Astrocyte of the cerebellum (primary cell): Measurements from ENCODE around the gene SPRED2.

Source experiments
- DNase-seq: peaks from one replicate; pipeline ENCODE4 v3.0.0-alpha.2; 2011; ENCODE audit warnings: low read depth
- H3K4me3 ChIP-seq: 2 replicates; pipeline ENCODE4 v1.5.1; 2011; ENCODE audit warnings: mild to moderate bottlenecking, low read depth, low read length, moderate library complexity
- in situ Hi-C: cut with HindIII; loops from 2 replicates; pipeline ENCODE4 v1.10.0; 2017; ENCODE audit warnings: low sequenced_read_pairs
- TF ChIP-seq, protein P1 (sequence below): IDR thresholded peaks from 2 replicates; pipeline ENCODE4 v1.5.1; 2012; ENCODE audit warnings: low read length, low read depth, moderate library complexity, mild to moderate bottlenecking; ENCODE audit errors: missing control alignments

Gene SPRED2

DNA sequence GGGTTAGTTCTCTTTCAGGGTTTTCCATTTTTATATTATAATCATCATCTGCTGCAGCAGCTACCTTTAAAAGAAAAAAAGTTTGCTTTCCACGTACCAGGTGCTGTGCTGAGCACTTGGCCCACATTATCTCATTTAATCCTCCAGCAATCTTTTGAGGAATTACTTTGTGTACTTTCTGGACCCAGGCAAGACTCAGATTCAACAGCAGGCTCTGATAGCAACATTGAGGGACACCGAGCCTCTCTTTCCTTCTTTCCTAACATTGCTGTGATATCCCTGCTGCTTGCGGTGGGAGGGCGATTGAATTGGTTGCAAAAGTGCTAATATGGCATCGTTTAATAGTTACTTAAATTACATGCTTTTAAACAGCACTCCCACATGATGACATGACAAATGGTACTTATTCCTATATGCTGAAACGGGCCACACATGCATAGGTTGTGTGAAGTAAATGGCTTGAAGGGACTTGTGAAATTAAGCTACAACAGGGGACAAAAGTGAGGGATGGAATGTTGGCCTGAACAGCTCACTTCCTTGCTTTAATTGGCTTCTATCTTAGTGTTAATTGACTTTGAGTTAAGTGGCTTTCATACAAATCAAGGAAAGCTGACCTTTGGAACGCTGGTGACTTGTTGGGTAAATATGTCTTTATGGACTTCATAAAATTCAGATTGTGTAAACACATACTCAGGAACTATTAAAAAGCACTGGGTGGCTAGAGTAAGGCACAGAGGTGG, 21.2 kb downstream of the SPRED2 start:
- TF ChIP-seq, protein P1, sequence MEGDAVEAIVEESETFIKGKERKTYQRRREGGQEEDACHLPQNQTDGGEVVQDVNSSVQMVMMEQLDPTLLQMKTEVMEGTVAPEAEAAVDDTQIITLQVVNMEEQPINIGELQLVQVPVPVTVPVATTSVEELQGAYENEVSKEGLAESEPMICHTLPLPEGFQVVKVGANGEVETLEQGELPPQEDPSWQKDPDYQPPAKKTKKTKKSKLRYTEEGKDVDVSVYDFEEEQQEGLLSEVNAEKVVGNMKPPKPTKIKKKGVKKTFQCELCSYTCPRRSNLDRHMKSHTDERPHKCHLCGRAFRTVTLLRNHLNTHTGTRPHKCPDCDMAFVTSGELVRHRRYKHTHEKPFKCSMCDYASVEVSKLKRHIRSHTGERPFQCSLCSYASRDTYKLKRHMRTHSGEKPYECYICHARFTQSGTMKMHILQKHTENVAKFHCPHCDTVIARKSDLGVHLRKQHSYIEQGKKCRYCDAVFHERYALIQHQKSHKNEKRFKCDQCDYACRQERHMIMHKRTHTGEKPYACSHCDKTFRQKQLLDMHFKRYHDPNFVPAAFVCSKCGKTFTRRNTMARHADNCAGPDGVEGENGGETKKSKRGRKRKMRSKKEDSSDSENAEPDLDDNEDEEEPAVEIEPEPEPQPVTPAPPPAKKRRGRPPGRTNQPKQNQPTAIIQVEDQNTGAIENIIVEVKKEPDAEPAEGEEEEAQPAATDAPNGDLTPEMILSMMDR: no peak
- H3K4me3 ChIP-seq: no peak overlapping the region
- in situ Hi-C loops: no loop called here
- no peak for DNase-seq

DNA sequence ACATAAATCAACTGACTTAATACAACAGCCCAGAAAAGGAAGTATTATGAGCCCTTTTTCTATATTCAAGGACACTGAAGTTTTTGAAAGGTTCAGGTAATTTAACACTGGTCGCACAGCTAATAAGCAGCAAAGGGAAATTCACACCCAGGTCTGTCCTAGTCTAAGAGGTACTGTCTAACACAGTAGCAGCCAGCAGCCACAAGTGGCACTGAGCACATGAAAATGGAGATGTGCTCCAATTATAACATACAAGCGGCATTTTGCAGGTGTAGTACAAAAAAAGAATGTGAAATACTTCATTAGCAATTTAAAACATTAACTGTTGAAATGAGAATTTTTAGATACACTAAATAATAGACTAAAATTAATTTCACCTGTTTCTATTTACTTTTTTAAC, 23.4 kb downstream of the SPRED2 start:
- in situ Hi-C loops: no loop called here
- no peak for DNase-seq
- TF ChIP-seq, protein P1: no peak
- no peak overlapping the region for H3K4me3 ChIP-seq

DNA sequence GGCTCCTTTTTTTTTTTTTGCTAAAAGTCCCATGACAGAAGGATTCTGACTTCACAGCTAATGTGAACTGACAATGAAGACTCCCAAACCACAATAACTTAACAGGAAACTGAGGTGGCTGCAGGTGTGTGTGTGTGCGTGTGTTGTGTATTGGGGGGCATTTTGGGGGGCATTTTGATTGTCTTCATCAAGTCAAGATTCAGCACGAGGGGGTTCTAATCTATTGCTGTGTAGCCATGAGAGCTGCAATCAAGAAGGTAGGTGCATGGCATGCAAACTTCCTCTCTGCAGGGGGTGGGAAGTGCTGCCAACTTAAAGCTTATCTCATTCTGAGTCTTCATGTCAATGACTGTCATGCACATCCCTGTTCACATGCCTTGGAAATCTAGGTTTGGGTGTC, 25.2 kb downstream of the SPRED2 start:
- TF ChIP-seq, protein P1: no peak
- DNase-seq: no peak
- H3K4me3 ChIP-seq: no peak overlapping the region
- in situ Hi-C loops: no loop called here

DNA sequence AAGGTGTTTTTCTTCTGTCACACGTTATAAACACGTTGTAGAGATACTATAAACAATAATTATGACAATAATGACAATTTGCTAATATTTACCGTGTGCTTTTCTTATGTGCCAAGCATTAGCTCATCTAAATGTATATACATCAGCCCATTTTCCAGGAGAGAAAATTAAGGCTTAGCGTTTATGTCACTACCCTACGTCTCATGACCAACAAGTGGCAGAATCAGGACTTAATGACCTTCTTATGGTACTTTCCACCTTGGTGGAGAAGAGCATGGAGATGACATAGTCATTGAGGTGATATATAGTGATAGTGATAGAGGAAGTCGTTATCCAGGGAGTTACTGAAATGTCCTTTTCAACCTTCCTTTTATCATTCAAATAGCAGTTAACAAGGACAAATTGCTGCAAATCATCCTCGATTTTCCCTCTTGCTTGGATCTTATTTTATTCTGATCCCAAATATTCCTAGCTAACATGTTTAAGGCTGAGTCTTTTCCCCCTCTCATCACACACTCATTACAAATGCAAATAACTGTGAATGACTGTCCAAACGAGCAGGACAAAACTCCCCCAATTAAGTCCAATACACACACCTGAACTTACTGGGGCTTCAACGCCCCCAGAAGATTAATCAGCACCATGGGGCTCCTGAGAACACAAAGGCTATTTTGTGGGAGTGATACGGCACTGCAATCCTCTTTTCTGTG, 27.3 kb downstream of the SPRED2 start:
- TF ChIP-seq, protein P1: no peak
- in situ Hi-C loops: no loop called here
- H3K4me3 ChIP-seq: no peak overlapping the region
- DNase-seq: no peak

DNA sequence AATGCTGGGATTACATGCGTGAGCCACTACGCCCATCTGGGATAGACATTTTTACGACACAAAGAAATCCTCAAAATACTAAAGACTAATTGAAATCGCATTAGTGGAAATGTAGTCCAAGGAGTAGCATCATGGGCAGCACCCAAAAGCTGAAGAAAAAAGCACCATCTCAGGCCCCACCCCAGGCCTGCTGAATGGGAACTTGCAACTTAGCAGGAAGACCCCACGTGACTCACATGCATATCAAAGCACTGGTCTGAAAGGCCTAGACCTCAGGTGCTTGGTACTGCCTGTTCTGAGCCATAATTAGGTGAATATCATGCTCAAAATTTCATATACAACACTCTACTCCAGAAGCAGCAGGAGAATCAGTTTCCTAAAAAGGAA, 28.9 kb downstream of the SPRED2 start:
- TF ChIP-seq, protein P1: no peak
- DNase-seq: no peak
- no peak overlapping the region for H3K4me3 ChIP-seq
- in situ Hi-C loops: no loop called here

DNA sequence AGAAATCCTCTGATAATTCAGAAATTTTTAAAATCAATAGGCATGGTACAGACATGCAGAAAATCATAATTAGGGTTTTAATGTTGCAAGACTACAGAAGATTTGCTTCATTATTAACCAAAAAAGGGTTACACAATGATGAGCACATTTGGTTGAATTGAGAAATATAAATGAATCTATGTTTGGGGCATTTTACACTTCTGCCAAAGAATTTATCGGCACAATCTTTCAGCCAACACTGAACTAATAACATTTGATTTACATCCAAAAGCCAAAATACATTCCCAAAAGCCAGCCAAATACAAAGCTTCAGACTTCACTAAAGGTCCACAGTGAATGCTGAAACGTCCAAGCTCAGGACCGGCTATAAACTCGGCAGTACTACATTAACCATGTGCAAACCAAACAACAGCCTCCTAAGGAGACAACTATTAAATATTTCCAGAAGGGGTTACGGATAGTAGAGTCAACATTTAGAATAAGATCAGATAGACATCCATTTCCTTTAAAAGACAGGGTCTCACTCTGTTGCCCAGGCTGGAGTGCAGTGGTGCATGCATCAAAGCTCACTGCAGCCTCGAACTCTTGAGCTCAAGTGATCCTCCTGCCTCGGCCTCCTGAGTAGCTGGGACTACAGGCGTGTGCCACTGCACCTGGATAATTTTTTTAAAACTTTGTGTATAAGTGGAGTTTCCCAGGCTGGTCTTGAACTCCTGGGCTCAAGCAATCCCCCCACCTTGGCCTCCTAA, 29.4 kb downstream of the SPRED2 start:
- in situ Hi-C loops: no loop called here
- H3K4me3 ChIP-seq: no peak overlapping the region
- TF ChIP-seq, protein P1: no peak
- no peak for DNase-seq
